Measurements from ENCODE around the gene FBXO44.

FBXO44 gene

GRCh38 chr1:11640101-11640500 lies 14.6 kb upstream of the FBXO44 start:
- TF ChIP-seq ZIC2 (tag by site-specific recombination; IDR thresholded peaks at IDR 0.05) = no peak
- TF ChIP-seq ZNF335 (tag by site-specific recombination; conservative IDR thresholded peaks at IDR 0.05) = no peak
- no peak for TF ChIP-seq ZNF350 (tag by site-specific recombination; IDR thresholded peaks at IDR 0.05)
- no peak for TF ChIP-seq ZBTB49 (tag by site-specific recombination; IDR thresholded peaks at IDR 0.05; ENCODE audit: low read depth)
- no peak for TF ChIP-seq ZNF624 (tag by site-specific recombination; IDR thresholded peaks at IDR 0.05)
- no peak for TF ChIP-seq ZNF280D (tag by site-specific recombination; IDR thresholded peaks at IDR 0.05)
- TF ChIP-seq ZFP3 (tag by site-specific recombination; IDR thresholded peaks at IDR 0.05; ENCODE audit: low read depth) = no peak
- no peak for TF ChIP-seq GLIS2 (tag by site-specific recombination; IDR thresholded peaks at IDR 0.05)
- no peak for TF ChIP-seq ZNF521 (tag by site-specific recombination; IDR thresholded peaks at IDR 0.05)
- no peak for TF ChIP-seq SP3 (tag by site-specific recombination; IDR thresholded peaks at IDR 0.05)
- no peak for TF ChIP-seq ZNF645 (tag by site-specific recombination; IDR thresholded peaks at IDR 0.05)
- no peak for TF ChIP-seq ZNF114 (tag by site-specific recombination; IDR thresholded peaks at IDR 0.05)
- TF ChIP-seq ZNF2 (tag by site-specific recombination; IDR thresholded peaks at IDR 0.05) = no peak
- TF ChIP-seq PRDM2 (tag by site-specific recombination; IDR thresholded peaks at IDR 0.05; ENCODE audit: borderline replicate concordance) = no peak
- TF ChIP-seq ZNF629 (tag by site-specific recombination; IDR thresholded peaks at IDR 0.05) = no peak
- TF ChIP-seq ZNF274 (IDR thresholded peaks at IDR 0.05; ENCODE audit: low read length) = no peak
- no peak for TF ChIP-seq ZNF274 (tag by site-specific recombination; IDR thresholded peaks at IDR 0.05; ENCODE audit: borderline replicate concordance)
- no peak for TF ChIP-seq ZNF555 (tag by site-specific recombination; conservative IDR thresholded peaks at IDR 0.05)
- no peak for TF ChIP-seq ZNF157 (tag by site-specific recombination; IDR thresholded peaks at IDR 0.05)
- H3K36me3 ChIP-seq (ENCODE audit: control insufficient read depth in 2 of 2, insufficient read depth in 1 of 2, low read length in 2 of 2) = no peaks in the 10 kb centered on the region
- no peak overlapping the region for H3K4me3 ChIP-seq (ENCODE audit: low read depth, low read length)
- no peaks in the 10 kb centered on the region for H3K9me3 ChIP-seq (ENCODE audit: control insufficient read depth, insufficient read depth, low read depth, low read length)
- H3K4me1 ChIP-seq (ENCODE audit: control insufficient read depth, insufficient read depth, low read length) = no peaks in the 10 kb centered on the region
- CTCF ChIA-PET = interaction anchor here (0.6 to 1.8 kb wide), 3 partner anchors 10 to 319 kb away, joined by 3 to 4 read pairs (median 4); no protein-coding TSS in a partner anchor
- no peak overlapping the region for H3K27ac ChIP-seq (ENCODE audit: extremely low read depth, low read depth, low read length)
- POLR2A ChIA-PET = no interaction called here
